ENCODE results near the gene STK11. TPM values are rescaled to one million over a fixed set of nuclear protein-coding genes. Genes with fewer than 3 reads are reported as not detected.

STK11 gene
- total and polyA plus RNA-seq, 2 of the 4 experiments (the other 2 are of a cell fraction) = 39.3 to 42.8 TPM

GRCh38 chr19:1234955-1235380, 29.4 kb downstream of the STK11 start:
- no peak overlapping the region for H3K4me2 ChIP-seq (ENCODE audit: low read depth, low read length)
- no peak for DNase-seq
- no peak overlapping the region for H2BK15ac ChIP-seq (ENCODE audit: low read depth, low read length)
- H2BK5ac ChIP-seq (ENCODE audit: low read depth, low read length, poor library complexity, severe bottlenecking) = no peak overlapping the region
- dilution Hi-C loops (cut with HindIII; ENCODE audit: low sequenced_read_pairs, unreplicated experiment) = no loop called here
- H3K56ac ChIP-seq (ENCODE audit: extremely low read depth, insufficient read depth, low read length) = no peak overlapping the region
- H3K9ac ChIP-seq (ENCODE audit: low read depth, low read length) = no peak overlapping the region
- no peaks in the 10 kb centered on the region for H3K9me3 ChIP-seq (ENCODE audit: control insufficient read depth, insufficient read depth, low read length)
- peaks cover 29% of the 10 kb centered on the region for H3K4me1 ChIP-seq (ENCODE audit: control insufficient read depth, insufficient read depth, low read length)
- peaks cover 40% of the 10 kb centered on the region for H3K36me3 ChIP-seq (ENCODE audit: control insufficient read depth, insufficient read depth, low read length)
- H3K27me3 ChIP-seq (ENCODE audit: control insufficient read depth, insufficient read depth, low read length) = no peaks in the 10 kb centered on the region
- BruUV-seq (replicated peaks) = no TSS peak
- peaks cover 38% of the 10 kb centered on the region for H4K20me1 ChIP-seq (ENCODE audit: insufficient read depth, low read length)
- no peaks in the 10 kb centered on the region for H3K9me1 ChIP-seq (ENCODE audit: insufficient read depth, low read length)
- H3K4me3 ChIP-seq (ENCODE audit: insufficient read depth, low read depth, low read length) = no peak overlapping the region
- H4K5ac ChIP-seq (ENCODE audit: low read depth, low read length) = no peak overlapping the region
- ChIA-PET CTCF (interaction anchor here (0.6 kb wide), 2 partner anchors 18 to 94 kb away, joined by 3 to 4 read pairs; no protein-coding TSS in a partner anchor), POLR2A (ENCODE audit: unreplicated experiment) (no interaction called here)
- no peak overlapping the region for H3K4ac ChIP-seq (ENCODE audit: low read depth, low read length)
- no peak overlapping the region for H4K8ac ChIP-seq (ENCODE audit: low read depth in 2 of 2, low read length in 2 of 2)
- H2BK120ac ChIP-seq (ENCODE audit: low read depth, low read length) = no peak overlapping the region
- peaks cover 10 to 38% of the 10 kb centered on the region in 2 experiments for H3K79me1 ChIP-seq (ENCODE audit: low read depth in 1 of 2, low read length in 2 of 2)
- H3K23ac ChIP-seq (ENCODE audit: low read depth, low read length) = no peak overlapping the region
- no peak overlapping the region for H3K18ac ChIP-seq (ENCODE audit: low read depth, low read length)
- ATAC-seq (ENCODE audit: low read depth) = no peak
- H2AK5ac ChIP-seq (ENCODE audit: low read depth, low read length) = no peak overlapping the region
- H2AFZ ChIP-seq (replicated peaks; ENCODE audit: low read length, poor library complexity) = peak overlapping the region; percentile 23
- 96% methylated on average over 28 of the region's 43 CpGs; no CpG with 5 or more reads in 1 of the 2 experiments for WGBS, 2 experiments (ENCODE audit: extremely low coverage in 2 of 2, insufficient read length in 1 of 2)
- intact Hi-C loops (cut with micrococcal nuclease) = no loop called here
- no peak overlapping the region for H2AK9ac ChIP-seq (replicated peaks; ENCODE audit: low read depth, low read length, poor library complexity)
- TF ChIP-seq MAFK (IDR thresholded peaks at IDR 0.05; ENCODE audit: low read depth, low read length) (no peak), RFX5 (IDR thresholded peaks at IDR 0.05; ENCODE audit: low read depth, low read length) (no peak), CHD1 (IDR thresholded peaks at IDR 0.05; ENCODE audit: low read depth, low read length) (no peak), MAZ (IDR thresholded peaks at IDR 0.05; ENCODE audit: borderline replicate concordance, low read depth, low read length) (no peak)
- H3K27ac ChIP-seq (ENCODE audit: insufficient read depth, low read length) = no peak overlapping the region
- H4K91ac ChIP-seq (ENCODE audit: insufficient read depth, low read depth, low read length) = no peak overlapping the region
- in situ Hi-C loops (cut with MboI; ENCODE audit: low sequenced_read_pairs) = no loop called here
- H2BK20ac ChIP-seq (ENCODE audit: low read depth, low read length) = no peak overlapping the region
- no peak overlapping the region for H3K14ac ChIP-seq (replicated peaks; ENCODE audit: low read depth, low read length)

Data from IMR-90 (cell line).